GM13976 (cell line): Measurements from ENCODE around the gene FTO.

ENCODE experiments used
- DNase-seq: peaks from one replicate; pipeline ENCODE4 v3.0.0; 2012; ENCODE audit warnings: low spot score
- in situ Hi-C: fragments of 300-500 bp; cut with MboI; formaldehyde crosslinking; loops from one replicate; pipeline ENCODE4 v1.12.0; 2022; ENCODE audit warnings: low sequenced_read_pairs, mixed read lengths, inconsistent platforms; ENCODE audit not compliant: unreplicated experiment
- TF ChIP-seq, protein P1 (sequence below): IDR thresholded peaks from 2 replicates; pipeline ENCODE4 v1.5.1; 2012; ENCODE audit warnings: borderline replicate concordance, mild to moderate bottlenecking; ENCODE audit not compliant: insufficient read depth; ENCODE audit errors: extremely low read depth, missing control alignments, control extremely low read depth

FTO gene

DNA sequence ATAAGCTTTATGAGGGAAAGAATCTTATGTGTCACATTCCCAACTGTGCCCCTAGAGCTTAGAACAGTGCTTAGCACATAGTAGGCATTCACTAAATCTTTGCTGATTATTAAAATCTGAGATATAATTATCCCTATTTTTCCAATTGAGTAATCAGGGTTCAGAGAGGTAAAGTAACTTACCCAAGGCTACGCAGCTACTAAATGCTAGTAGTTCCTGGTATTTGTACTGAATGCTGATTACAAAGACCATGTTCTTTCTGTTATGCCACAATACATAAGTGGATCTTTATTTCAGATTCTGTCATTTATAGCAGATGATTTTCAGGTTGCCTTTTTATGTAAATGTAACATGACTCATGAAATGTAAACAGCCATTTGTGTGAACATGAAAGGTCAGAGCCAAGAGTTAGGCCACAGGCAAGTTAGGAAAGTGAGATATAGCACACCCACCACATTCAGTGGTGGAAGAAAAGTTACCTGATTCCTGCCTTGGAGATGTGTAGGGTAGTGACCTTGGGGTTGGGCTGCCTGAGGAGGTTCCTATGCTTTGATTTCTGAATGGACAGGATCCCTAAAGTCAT, 77.2 kb downstream of the FTO start:
- TF ChIP-seq, protein P1, sequence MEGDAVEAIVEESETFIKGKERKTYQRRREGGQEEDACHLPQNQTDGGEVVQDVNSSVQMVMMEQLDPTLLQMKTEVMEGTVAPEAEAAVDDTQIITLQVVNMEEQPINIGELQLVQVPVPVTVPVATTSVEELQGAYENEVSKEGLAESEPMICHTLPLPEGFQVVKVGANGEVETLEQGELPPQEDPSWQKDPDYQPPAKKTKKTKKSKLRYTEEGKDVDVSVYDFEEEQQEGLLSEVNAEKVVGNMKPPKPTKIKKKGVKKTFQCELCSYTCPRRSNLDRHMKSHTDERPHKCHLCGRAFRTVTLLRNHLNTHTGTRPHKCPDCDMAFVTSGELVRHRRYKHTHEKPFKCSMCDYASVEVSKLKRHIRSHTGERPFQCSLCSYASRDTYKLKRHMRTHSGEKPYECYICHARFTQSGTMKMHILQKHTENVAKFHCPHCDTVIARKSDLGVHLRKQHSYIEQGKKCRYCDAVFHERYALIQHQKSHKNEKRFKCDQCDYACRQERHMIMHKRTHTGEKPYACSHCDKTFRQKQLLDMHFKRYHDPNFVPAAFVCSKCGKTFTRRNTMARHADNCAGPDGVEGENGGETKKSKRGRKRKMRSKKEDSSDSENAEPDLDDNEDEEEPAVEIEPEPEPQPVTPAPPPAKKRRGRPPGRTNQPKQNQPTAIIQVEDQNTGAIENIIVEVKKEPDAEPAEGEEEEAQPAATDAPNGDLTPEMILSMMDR: no peak
- no peak for DNase-seq
- in situ Hi-C loops: no loop called here

- DNase-seq: no peak
- TF ChIP-seq, protein P1: no peak
- in situ Hi-C loops: no loop called here
Measured at GRCh38 chr16:53782148-53782547, 78.2 kb downstream of the FTO start.

- no peak for DNase-seq
- TF ChIP-seq, protein P1: no peak
- in situ Hi-C loops: no loop called here
Measured at GRCh38 chr16:53784291-53784690, 80.3 kb downstream of the FTO start.

GRCh38 chr16:53785044-53785443, 81.1 kb downstream of the FTO start:
- no peak for DNase-seq
- TF ChIP-seq, protein P1: no peak
- in situ Hi-C loops: no loop called here

- TF ChIP-seq, protein P1: no peak
- no peak for DNase-seq
- in situ Hi-C loops: no loop called here
Measured at GRCh38 chr16:53785916-53786315, 82.0 kb downstream of the FTO start.

DNA sequence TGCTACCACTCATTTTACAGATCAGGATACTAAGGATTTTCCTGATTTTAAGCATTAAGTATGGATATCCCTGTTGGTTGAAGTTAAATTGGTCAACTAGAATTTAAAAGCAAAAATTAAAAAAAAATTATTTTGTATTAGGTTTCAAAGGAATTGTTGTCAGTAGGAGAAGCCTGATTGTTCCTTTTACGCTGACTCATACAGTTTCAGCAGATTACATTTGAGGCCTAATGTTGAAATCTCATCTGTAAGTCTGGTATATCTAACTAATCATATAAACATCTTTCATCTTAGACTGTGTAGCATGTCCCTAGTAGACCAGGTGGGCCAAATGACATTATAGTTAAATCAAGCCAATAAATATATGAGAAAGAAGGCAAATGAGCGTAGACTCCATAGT, 83.5 kb downstream of the FTO start:
- DNase-seq: no peak
- TF ChIP-seq, protein P1: no peak
- in situ Hi-C loops: no loop called here
